HFF-Myc (cell line): ENCODE data around the gene SETD2.

Source experiments
- DNase-seq: peaks from one replicate; pipeline ENCODE4 v3.0.0-alpha.2; 2011; ENCODE audit warnings: low read depth; ENCODE audit errors: extremely low read depth
- H3K4me3 ChIP-seq: replicated peaks from 2 replicates; pipeline ENCODE4 v1.5.1; 2011; ENCODE audit warnings: low read depth, mild to moderate bottlenecking, control low read depth, low read length
- CTCF ChIP-seq: IDR thresholded peaks from 2 replicates; pipeline ENCODE4 v1.5.1; 2012; ENCODE audit warnings: mild to moderate bottlenecking, low read depth, low read length, control low read depth; ENCODE audit errors: missing control alignments

SETD2 gene

DNA sequence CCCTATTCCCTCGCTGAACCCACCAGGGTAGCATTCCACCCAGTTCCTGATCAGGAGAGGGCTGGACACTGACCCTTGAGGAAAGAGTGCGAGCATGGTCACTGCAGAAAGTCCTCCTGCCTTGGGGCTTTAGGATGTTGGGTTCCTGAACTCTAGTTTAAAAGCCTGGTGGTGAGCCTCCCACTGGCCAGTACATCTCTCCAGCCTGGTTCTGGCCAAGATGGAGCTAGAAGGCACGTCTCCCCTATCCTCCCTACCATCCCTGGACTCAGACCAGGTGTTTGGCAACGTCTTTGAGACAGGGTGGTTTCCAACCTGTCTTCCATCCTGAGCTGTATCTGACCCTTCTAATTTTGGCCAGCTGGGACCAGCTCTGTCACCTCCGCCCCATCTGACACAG is 153.0 kb downstream of the SETD2 start:
- TF ChIP-seq CTCF: no peak
- no peak overlapping the region for H3K4me3 ChIP-seq
- DNase-seq: no peak

- no peak for DNase-seq
- peak overlapping the region; percentile 38 for H3K4me3 ChIP-seq
- no peak for TF ChIP-seq CTCF
Measured at GRCh38 chr3:47010111-47010712, 153.7 kb downstream of the SETD2 start.

DNA sequence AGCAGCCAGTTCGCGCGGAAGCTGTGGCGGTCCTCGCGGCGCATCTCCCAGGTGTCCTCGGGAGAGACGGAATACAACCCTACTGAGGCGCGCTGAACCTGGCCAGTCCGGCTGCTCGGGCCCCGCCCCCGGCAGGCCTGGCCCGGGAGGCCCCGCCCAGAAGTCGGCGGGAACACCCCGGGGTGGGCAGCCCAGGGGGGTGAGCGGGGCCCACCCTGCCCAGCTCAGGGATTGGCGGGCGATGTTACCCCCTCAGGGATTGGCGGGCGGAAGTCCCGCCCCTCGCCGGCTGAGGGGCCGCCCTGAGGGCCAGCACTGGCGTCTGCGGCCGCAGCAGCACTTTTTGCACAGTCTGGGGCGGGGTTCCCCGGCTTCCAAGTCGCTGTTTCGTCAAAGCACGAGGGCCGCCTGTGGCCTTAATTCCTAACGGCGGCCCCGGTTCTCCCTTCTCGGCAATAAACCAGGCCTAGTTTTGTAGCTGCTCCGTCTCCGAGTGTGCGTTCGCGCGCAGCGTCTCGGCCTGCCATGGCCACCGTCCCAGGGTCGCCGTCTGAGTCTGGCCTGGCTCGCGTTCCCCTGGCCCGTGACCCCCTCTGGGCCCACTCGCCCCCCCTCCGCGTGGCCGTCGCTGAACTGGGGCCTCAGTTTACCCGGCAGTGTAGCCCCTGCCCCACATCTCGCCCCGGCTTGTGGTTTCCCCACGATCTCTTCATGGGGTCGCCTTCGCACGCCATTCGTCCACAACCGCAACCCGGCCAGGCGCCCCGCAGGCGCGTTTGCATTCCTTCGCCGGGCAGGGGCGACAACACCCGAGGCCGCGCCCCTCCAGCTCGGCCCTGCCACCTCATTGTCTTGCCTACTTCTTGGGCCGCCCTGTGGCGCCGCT is 154.4 kb downstream of the SETD2 start:
- DNase-seq: peak; percentile 57

GRCh38 chr3:47008851-47009224 is 155.1 kb downstream of the SETD2 start:
- H3K4me3 ChIP-seq: peak overlapping the region; percentile 38
- DNase-seq: no peak

More for the DNA sequence above, 154.4 kb downstream of the SETD2 start:
- peak overlapping the region; percentile 38 for H3K4me3 ChIP-seq
- no peak for TF ChIP-seq CTCF

GRCh38 chr3:47008234-47008796 is 155.6 kb downstream of the SETD2 start:
- DNase-seq: no peak
- no peak for TF ChIP-seq CTCF
- H3K4me3 ChIP-seq: peak overlapping the region; percentile 38

More at GRCh38 chr3:47008851-47009224, 155.1 kb downstream of the SETD2 start:
- TF ChIP-seq CTCF: no peak

- no peak overlapping the region for H3K4me3 ChIP-seq
- no peak for TF ChIP-seq CTCF
- DNase-seq: no peak
Measured at GRCh38 chr3:47007482-47008233, 156.3 kb downstream of the SETD2 start.
